ENCODE results near the gene LIX1.
"Not testable (repeated sequence)": the region's sequence is repeated elsewhere in the genome, so short reads cannot be mapped to it uniquely, and the experiment has no call there.

LIX1 gene

GRCh38 chr5:97141031-97141430, 1.4 kb downstream of the LIX1 start:
- no peak for DNase-seq (ENCODE audit: low read depth)

DNA sequence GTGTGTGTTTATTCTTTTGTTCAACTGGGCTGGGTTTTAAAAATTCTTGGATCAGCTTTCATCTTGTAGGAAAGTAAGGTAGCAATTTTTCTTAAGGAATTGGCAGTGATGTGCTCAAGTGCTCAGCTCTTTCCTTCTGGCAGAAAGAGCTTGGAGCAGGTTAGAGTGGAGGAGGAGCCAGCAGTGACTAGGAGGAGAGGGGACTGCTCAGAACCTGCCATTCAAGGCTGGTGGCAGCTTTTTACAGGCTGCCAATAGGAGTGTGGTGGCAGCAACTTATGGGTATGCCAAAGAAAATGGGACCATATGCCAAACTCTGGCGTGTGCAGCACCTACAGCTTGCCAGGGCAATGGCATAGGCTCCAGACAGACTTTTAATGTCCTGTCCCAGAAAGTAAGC, 2.2 kb downstream of the LIX1 start:
- not testable (repeated sequence) for DNase-seq (ENCODE audit: low read depth)

- no peak for DNase-seq (ENCODE audit: low read depth)
Measured at GRCh38 chr5:97136475-97136874, 5.9 kb downstream of the LIX1 start.

DNA sequence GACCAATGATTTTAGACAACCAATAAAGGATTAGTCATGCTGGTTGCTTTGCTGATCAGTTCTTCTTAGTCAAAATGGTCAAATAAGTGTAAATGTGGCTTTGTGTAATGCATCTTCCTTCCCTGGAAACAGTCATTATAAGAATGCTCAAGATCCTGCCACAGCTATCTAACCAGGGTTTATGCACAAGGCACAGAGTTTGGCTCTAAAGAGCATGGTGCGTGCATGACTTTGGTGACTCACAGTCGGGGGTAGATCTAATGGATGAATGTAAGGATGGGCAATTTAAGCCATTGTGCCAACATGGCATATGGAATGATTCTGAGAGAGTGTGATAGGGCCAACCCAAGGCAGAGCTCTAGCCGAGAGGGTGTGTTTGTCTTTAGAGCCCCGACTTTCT, 6.5 kb downstream of the LIX1 start:
- no peak for DNase-seq (ENCODE audit: low read depth)

DNA sequence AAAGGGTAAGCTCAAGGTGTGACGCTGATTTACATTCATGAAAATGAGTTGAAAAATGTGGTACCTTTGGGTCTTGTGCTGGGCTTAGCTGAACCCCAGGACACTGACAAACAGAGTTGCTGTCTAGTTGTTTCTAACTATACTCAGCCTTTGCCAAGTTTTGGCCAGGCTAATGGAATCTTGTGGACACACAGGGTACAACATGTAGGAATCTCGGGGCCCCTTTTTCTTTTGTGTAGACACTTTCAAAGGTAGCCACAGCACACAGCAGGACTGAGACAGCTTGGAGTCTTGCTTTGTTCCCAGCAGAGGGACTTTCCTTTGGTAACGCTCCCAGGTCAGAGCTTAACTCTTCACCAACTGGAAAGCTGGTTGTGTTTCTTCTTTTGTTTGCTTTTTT, 7.8 kb downstream of the LIX1 start:
- DNase-seq (ENCODE audit: low read depth), result no peak

GRCh38 chr5:97133101-97133500, 9.3 kb downstream of the LIX1 start:
- peak; percentile 31 for DNase-seq (ENCODE audit: low read depth)

DNA sequence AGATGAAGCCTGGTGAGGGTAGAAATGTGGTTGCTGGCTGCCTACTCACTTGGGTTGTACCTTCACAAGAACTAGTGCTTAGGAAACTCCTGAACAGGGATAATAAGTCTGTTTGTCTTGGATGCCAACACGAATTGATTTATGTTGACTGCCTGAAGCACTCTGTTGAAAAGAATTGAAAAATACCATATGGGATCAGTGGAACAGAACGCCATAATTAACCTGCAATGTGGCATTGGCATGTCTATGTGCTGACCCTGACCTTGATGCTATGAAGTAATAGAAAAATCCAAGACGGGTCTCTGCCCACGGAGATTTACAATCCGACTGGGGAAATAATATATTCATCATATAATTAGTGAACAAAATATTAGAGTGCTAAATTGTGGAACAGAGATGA, 10.5 kb downstream of the LIX1 start:
- no peak for DNase-seq (ENCODE audit: low read depth)

- DNase-seq (ENCODE audit: low read depth), result peak; percentile 45
Measured at GRCh38 chr5:97131139-97131710, 11.2 kb downstream of the LIX1 start.

DNA sequence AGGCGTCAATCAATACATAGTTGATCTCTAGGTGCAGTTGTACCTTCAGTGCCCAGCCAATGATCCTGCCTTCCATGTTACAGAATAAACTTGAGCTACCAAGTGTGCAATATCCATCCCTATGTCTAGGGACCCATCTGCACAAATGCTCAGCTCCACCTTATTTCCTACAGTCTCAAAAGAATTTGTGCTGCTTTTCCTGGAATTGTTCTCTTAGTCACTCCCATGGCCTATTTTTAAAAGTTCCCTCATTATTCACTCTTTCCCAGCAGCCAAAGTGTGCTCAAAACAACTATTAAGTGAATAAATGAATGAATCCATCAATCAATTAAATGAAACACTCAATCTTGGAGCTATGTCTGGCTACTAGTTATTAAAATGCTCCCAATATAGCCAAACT, 14.7 kb downstream of the LIX1 start:
- no peak for DNase-seq (ENCODE audit: low read depth)

DNA sequence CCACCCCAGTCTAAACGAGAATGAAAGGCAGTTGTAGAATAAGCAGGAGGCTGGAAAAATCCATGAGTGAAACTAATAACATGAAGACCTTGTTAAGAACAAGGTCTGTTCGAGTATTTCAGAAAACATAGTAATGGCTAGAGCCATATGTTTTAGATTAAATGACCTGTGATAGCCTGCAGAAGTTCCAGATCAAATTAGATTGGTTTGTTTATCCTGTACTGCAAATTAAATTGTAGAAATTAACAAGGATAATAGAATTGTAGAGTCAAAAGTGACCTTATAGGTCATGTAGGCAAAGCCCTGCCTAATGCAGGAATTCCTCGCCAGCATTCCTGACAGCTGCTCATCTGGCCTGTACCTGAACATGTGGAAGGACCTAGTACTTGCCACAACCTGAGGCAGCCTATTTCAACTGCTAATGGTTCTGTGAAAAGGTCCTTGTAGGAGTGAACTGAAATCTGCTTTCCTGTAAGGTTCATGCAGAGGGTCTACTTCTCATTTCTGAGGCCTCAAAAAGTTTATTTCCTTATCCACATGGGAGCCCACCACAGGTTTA, 17.2 kb downstream of the LIX1 start:
- DNase-seq (ENCODE audit: low read depth), result no peak

GRCh38 chr5:97124335-97124734, 18.1 kb downstream of the LIX1 start:
- no peak for DNase-seq (ENCODE audit: low read depth)

GRCh38 chr5:97121848-97122247, 20.6 kb downstream of the LIX1 start:
- DNase-seq (ENCODE audit: low read depth), result no peak

DNA sequence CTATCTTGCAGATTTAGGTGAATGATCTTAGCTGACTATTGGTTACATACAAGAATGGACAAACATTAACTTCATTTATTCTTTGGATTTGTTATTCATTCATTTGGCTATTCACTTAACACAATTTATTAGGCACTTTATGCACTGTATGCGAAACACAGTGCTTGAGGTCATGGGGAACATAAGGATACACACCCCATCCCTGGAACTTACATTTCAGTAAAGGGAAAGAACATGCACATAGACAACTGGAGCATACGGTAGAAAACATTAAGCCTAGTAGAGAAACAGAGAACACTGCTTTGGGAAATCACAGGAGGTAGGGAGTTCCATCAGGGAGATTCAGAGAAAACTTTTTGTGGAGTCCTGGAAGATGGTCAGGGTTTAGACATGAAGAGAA, 22.2 kb downstream of the LIX1 start:
- no peak for DNase-seq (ENCODE audit: low read depth)

GRCh38 chr5:97119007-97119390, 23.4 kb downstream of the LIX1 start:
- DNase-seq (ENCODE audit: low read depth), result no peak

GRCh38 chr5:97118261-97119006, 24.0 kb downstream of the LIX1 start:
- no peak for DNase-seq (ENCODE audit: low read depth)

DNA sequence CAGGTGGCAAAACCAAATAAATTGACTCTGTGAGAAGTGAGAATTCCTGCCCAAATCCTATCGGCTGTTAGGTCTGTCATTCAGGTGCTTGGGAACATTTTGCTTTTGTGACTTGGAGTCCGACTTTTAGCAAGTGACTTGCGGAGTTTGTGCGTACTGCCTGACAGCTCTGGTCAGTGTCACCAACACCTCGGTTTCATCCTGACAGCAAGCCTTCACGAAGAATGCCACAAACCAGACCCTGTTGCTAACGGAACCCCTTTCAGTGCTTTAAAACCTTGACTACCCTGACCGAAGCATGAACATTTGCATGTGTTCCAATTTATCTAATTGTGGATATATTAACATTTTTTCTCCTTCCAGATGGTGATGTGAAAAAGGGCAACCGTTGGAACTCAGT, 26.5 kb downstream of the LIX1 start:
- DNase-seq (ENCODE audit: low read depth), result no peak

GRCh38 chr5:97112230-97112629, 30.2 kb downstream of the LIX1 start:
- no peak for DNase-seq (ENCODE audit: low read depth)

GRCh38 chr5:97111616-97112015, 30.8 kb downstream of the LIX1 start:
- DNase-seq (ENCODE audit: low read depth), result no peak

DNA sequence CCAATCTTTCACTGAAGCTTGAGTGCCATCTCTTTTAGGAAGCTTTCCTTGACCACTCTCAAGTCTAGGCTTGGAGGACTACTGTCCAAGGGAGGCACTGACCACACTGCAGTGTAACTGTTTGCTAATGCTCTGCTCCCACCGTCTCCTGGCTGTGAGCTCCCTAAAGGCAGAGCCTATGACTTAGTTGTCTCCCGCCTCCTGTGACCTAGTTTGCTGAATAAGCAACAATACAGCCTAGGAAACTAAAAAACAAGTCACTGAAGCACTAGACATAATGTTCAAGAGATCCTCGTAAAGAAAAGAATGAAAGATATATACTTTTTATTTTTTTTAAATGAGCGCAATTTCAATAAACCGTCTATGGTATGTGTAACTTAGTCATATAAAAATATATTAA, 31.4 kb downstream of the LIX1 start:
- DNase-seq (ENCODE audit: low read depth), result no peak

DNA sequence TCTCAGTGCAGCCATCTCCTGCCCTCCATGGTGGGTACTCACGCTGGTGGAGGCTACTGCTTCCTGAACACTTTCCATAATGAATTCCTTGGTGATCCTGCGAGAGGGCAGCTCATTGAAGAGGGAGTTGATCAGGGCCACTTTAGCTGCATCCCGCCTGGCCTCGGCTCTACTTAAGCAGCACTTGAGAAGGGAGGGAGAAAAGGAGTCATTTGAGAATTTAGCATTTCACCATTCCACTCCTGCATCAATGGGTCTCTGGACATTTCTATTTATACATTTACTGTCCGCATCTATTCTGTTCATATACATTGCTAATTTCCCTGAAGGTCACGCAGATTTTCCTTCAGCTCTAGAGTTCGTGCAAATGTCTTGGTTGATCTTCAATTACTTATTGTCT, 35.1 kb downstream of the LIX1 start:
- DNase-seq (ENCODE audit: low read depth), result no peak

- no peak for DNase-seq (ENCODE audit: low read depth)
Measured at GRCh38 chr5:97106216-97106581, 36.2 kb downstream of the LIX1 start.

DNA sequence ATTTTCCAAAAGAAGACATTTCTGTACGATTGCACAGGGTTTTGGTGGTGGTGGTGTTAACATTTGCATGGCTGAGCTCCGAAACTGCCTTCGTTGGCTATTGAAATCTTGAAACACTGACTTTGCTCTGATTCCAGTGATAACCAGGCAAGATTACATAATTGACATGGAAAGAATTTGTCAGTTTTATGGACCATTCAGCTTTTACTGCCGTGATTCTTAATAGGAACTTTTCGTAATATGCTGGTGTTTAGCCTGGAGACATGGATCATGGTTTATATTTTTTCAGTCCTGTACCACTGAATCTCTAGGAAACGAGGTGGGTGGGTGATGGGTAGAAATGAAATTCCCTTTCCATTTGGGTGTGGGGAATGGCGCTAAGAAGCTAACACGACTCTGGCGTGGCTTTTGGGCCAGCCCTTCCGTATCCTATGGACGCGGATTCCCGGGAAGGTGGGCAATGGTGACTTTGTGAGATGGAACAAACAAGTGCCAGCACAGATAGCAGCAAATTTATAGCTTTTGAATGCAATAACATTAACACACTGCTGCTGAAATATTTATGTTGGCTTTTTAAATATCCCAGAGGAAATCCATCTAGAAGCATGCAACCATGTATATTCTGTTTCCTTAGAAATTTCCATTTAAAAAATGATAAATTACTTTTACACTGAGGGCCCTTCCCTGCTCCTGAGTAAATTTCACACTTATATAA, 36.8 kb downstream of the LIX1 start:
- DNase-seq (ENCODE audit: low read depth), result no peak

DNA sequence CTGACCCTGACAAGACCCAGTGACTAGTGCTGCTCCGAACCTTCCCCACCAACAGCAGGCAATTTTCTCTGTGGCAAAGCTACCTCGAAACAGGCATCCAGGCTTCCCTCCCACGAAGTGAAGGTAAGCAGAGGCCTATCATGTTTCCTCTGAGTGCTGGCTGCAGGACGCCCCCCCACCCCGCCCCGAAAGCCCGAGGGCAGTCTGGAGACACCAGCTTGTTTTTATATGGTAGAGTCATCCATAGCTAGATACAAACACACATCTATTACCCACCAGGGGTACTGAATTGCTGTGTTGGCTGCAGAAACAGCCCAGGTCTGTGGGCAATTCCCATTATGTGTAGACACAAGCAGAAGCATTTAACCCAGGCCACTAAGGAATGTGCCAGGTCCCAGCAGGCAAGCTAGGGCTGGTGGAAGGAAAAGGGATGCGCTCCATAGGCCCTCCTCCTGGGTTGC, 40.4 kb downstream of the LIX1 start:
- DNase-seq (ENCODE audit: low read depth), result no peak
